Keratinocyte (primary cell): ENCODE measurements around the gene ATPAF1. TPM values are rescaled to one million over a fixed set of nuclear protein-coding genes. Genes with fewer than 3 reads are reported as not detected.
"Not testable (repeated sequence)": the region's sequence is repeated elsewhere in the genome, so short reads cannot be mapped to it uniquely, and the experiment has no call there.

Source experiments
- DNase-seq: peaks from one replicate; pipeline ENCODE4 v3.0.0-alpha.2; 2011; ENCODE audit warnings: low read depth, missing footprints, low spot score
- FAIRE-seq: peaks from 2 replicates; lab custom pipeline; 2011; peaks lifted over from hg19 to GRCh38; lab: Jason Lieb, UNC
- H2AFZ ChIP-seq: 2 replicates; pipeline ENCODE4 v1.6.0; 2012; ENCODE audit warnings: low read length, control low read depth, inconsistent platforms; ENCODE audit not compliant: control insufficient read depth
- H3K27ac ChIP-seq: 2 replicates; pipeline ENCODE4 v1.5.1; 2011; ENCODE audit warnings: low read length; ENCODE audit not compliant: control insufficient read depth, insufficient read depth
- H3K27me3 ChIP-seq: 3 replicates; pipeline ENCODE4 v1.6.0; 2011; ENCODE audit warnings: low read length; ENCODE audit not compliant: control insufficient read depth, insufficient read depth; ENCODE audit errors: extremely low read depth
- H3K36me3 ChIP-seq, 2 experiments: 2 replicates in 1 of 2; 3 replicates in 1 of 2; pipeline ENCODE4 v1.5.1; 2011; ENCODE audit warnings: low read length in 2 of 2, mild to moderate bottlenecking in 1 of 2; ENCODE audit not compliant: control insufficient read depth in 2 of 2, insufficient read depth in 2 of 2; ENCODE audit errors: extremely low read depth in 1 of 2
- H3K4me1 ChIP-seq: 3 replicates; pipeline ENCODE4 v1.5.1; 2011; ENCODE audit warnings: low read length; ENCODE audit not compliant: control insufficient read depth, insufficient read depth; ENCODE audit errors: extremely low read depth
- H3K4me2 ChIP-seq: 3 replicates; pipeline ENCODE4 v1.6.0; 2011; ENCODE audit warnings: low read depth, low read length; ENCODE audit not compliant: control insufficient read depth, insufficient read depth; ENCODE audit errors: extremely low read depth
- H3K4me3 ChIP-seq, 3 experiments: fragments of 200-600 bp in 1 of 3; sonication (generic) in 1 of 3; 2 replicates in 2 of 3; 3 replicates in 1 of 3; pipeline ENCODE4 v1.5.1; 2011 to 2016; ENCODE audit warnings: low read length in 3 of 3, mild to moderate bottlenecking in 3 of 3, control low read depth in 2 of 3, inconsistent platforms in 1 of 3, low read depth in 1 of 3, mixed read lengths in 1 of 3, mixed run types in 1 of 3, moderate library complexity in 1 of 3; ENCODE audit not compliant: control insufficient read depth in 2 of 3, insufficient read depth in 2 of 3; ENCODE audit errors: extremely low read depth in 1 of 3
- H3K79me2 ChIP-seq: 2 replicates; pipeline ENCODE4 v1.6.0; 2012; ENCODE audit warnings: low read length; ENCODE audit not compliant: control insufficient read depth, insufficient read depth
- H3K9ac ChIP-seq: 3 replicates; pipeline ENCODE4 v1.6.0; 2011; ENCODE audit warnings: low read length; ENCODE audit not compliant: control insufficient read depth, insufficient read depth; ENCODE audit errors: extremely low read depth
- H3K9me1 ChIP-seq: 3 replicates; pipeline ENCODE4 v1.6.0; 2011; ENCODE audit warnings: low read length; ENCODE audit not compliant: control insufficient read depth, insufficient read depth; ENCODE audit errors: extremely low read depth
- H3K9me3 ChIP-seq: 2 replicates; pipeline ENCODE4 v1.5.1; 2012; ENCODE audit warnings: low read depth, low read length; ENCODE audit not compliant: control insufficient read depth
- H4K20me1 ChIP-seq: 3 replicates; pipeline ENCODE4 v1.6.0; 2011; ENCODE audit warnings: low read length; ENCODE audit not compliant: control insufficient read depth, insufficient read depth; ENCODE audit errors: extremely low read depth
- EZH2 ChIP-seq: IDR thresholded peaks from one replicate; pipeline ENCODE4 v1.6.1; 2012; ENCODE audit warnings: inconsistent platforms, mild to moderate bottlenecking, low read length, moderate library complexity
- dilution Hi-C: fragments of 300-500 bp; cut with MboI; formaldehyde crosslinking; loops from one replicate; pipeline ENCODE4 v1.7.0; 2020; ENCODE audit warnings: low sequenced_read_pairs; ENCODE audit not compliant: extremely low pct_ligation_motif_present
- polyA plus RNA-seq, 5 experiments: library from polyadenylated mRNA; depleted of rRNA in 3 of 5; stranded (reverse) in 3 of 5; stranded (forward) in 1 of 5; unstranded in 1 of 5; fragments of >200 nt; gene quantifications; 1 replicate in 1 of 5; 2 replicates in 3 of 5; 3 replicates in 1 of 5; pipeline versions ENCODE4 v1.2.1 to v1.2.3, GENCODE V29; 2011 to 2012; ENCODE audit warnings: missing spikeins in 2 of 5, low read depth in 1 of 5, low replicate concordance in 1 of 5
- TF ChIP-seq, protein P1 (sequence below), 3 experiments: IDR thresholded peaks in 1 of 3; conservative IDR thresholded peaks in 1 of 3; optimal IDR thresholded peaks in 1 of 3; 2 replicates in 2 of 3; 3 replicates in 1 of 3; pipeline versions ENCODE3 to v1.5.1; 2011; ENCODE audit warnings: low read length in 3 of 3, mild to moderate bottlenecking in 3 of 3, moderate library complexity in 2 of 3, control low read depth in 1 of 3, inconsistent platforms in 1 of 3; ENCODE audit not compliant: insufficient read depth in 2 of 3; ENCODE audit errors: extremely low read depth in 1 of 3

Gene ATPAF1
- polyA plus RNA-seq, 1 donor (not counting 4 experiments of a cell fraction or from before 2014, with no cell fraction given), result 55.6 TPM

DNA sequence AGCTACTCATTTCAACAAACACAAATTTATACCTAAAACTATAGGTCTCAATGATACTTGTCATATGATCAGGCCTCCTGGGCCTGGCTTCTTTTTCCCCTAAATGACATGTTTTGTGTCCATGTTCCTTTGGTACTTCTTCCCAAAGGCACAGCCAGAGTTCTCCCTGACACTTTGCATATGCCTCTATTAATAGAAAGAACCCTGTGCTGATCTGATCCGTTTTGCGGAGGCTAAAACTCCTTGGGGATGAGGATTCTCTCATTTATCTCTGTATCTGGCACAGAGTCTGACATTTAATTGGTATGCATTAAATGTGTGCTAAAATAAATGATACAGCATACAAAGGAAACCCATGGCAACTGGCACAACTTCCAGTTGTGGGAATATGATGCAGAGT lies 11.5 kb downstream of the ATPAF1 start:
- H2AFZ ChIP-seq, result no peak overlapping the region
- no peaks in the 10 kb centered on the region for H3K4me1 ChIP-seq
- peaks cover 4 to 14% of the 10 kb centered on the region in 2 experiments for H3K36me3 ChIP-seq
- DNase-seq (no peak), FAIRE-seq (no peak)
- no peaks in the 10 kb centered on the region for H4K20me1 ChIP-seq
- H3K9me3 ChIP-seq, result no peaks in the 10 kb centered on the region
- H3K27ac ChIP-seq, result no peak overlapping the region
- TF ChIP-seq EZH2, result no peak
- TF ChIP-seq, protein P1, sequence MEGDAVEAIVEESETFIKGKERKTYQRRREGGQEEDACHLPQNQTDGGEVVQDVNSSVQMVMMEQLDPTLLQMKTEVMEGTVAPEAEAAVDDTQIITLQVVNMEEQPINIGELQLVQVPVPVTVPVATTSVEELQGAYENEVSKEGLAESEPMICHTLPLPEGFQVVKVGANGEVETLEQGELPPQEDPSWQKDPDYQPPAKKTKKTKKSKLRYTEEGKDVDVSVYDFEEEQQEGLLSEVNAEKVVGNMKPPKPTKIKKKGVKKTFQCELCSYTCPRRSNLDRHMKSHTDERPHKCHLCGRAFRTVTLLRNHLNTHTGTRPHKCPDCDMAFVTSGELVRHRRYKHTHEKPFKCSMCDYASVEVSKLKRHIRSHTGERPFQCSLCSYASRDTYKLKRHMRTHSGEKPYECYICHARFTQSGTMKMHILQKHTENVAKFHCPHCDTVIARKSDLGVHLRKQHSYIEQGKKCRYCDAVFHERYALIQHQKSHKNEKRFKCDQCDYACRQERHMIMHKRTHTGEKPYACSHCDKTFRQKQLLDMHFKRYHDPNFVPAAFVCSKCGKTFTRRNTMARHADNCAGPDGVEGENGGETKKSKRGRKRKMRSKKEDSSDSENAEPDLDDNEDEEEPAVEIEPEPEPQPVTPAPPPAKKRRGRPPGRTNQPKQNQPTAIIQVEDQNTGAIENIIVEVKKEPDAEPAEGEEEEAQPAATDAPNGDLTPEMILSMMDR (optimal IDR thresholded peaks at IDR 0.05 in 1 of 3, IDR thresholded peaks at IDR 0.05 in 1 of 3, conservative IDR thresholded peaks at IDR 0.05 in 1 of 3; ENCODE audit: extremely low read depth in 1 of 3, insufficient read depth in 2 of 3, low read length in 3 of 3), result no peak
- no peaks in the 10 kb centered on the region for H3K79me2 ChIP-seq
- H3K27me3 ChIP-seq, result no peaks in the 10 kb centered on the region
- no peak overlapping the region for H3K4me2 ChIP-seq
- H3K4me3 ChIP-seq, result no peak overlapping the region
- no peaks in the 10 kb centered on the region for H3K9me1 ChIP-seq
- dilution Hi-C loops, result no loop called here
- H3K9ac ChIP-seq, result no peak overlapping the region

DNA sequence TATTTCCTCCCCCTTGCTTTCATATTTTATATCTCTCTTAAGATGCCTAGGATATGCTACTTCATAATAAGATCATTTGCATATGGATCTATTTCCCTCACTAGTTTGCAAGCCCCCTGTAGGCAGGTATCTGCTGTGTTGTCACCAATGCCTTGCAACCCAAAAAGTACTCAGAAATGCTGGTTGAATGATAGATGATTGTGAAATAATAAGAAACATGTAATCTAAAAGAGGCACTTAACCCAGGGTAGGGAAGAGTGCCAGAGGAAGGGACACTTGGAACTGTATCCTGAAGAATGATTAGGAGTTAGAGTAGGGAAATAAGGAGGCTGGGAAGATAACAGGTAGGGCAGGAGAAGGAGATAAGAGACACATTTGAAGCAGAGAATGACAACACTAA lies 12.3 kb downstream of the ATPAF1 start:
- no peak for FAIRE-seq
- no peaks in the 10 kb centered on the region for H3K4me1 ChIP-seq
- H2AFZ ChIP-seq, result no peak overlapping the region
- H3K79me2 ChIP-seq, result no peaks in the 10 kb centered on the region
- H3K9ac ChIP-seq, result no peak overlapping the region
- H3K9me1 ChIP-seq, result no peaks in the 10 kb centered on the region
- TF ChIP-seq, protein P1 (optimal IDR thresholded peaks at IDR 0.05 in 1 of 3, IDR thresholded peaks at IDR 0.05 in 1 of 3, conservative IDR thresholded peaks at IDR 0.05 in 1 of 3; ENCODE audit: extremely low read depth in 1 of 3, insufficient read depth in 2 of 3, low read length in 3 of 3), result no peak
- TF ChIP-seq EZH2, result no peak
- H3K27ac ChIP-seq, result no peak overlapping the region
- H3K4me3 ChIP-seq, result no peak overlapping the region
- H3K36me3 ChIP-seq, result peaks cover 4 to 14% of the 10 kb centered on the region in 2 experiments
- dilution Hi-C loops, result no loop called here
- DNase-seq, result no peak
- H3K9me3 ChIP-seq, result no peaks in the 10 kb centered on the region
- H3K27me3 ChIP-seq, result no peaks in the 10 kb centered on the region
- no peak overlapping the region for H3K4me2 ChIP-seq
- H4K20me1 ChIP-seq, result no peaks in the 10 kb centered on the region

DNA sequence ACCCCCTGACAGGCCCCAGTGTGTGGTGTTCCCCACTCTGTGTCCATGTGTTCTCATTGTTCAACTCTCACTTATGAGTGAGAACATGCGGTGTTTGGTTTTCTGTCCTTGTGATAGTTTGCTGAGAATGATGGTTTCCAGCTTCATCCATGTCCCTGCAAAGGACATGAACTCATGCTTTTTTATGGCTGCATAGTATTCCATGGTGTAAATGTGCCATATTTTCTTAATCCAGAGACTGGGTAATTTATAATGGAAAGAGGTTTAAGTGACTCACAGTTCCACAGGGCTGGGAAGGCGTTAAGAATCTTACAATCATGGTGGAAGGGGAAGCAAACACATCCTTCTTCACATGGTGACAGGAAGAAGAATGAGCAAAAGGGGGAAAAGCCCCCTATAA lies 13.5 kb downstream of the ATPAF1 start:
- dilution Hi-C loops, FAIRE-seq, H3K9ac ChIP-seq, H3K79me2 ChIP-seq, DNase-seq, H3K9me1 ChIP-seq, H4K20me1 ChIP-seq, H3K4me1 ChIP-seq, H3K27ac ChIP-seq, H2AFZ ChIP-seq, H3K4me3 ChIP-seq, H3K9me3 ChIP-seq, H3K27me3 ChIP-seq, H3K4me2 ChIP-seq: not testable (repeated sequence)
- H3K36me3 ChIP-seq, result peaks cover 5 to 14% of the 10 kb centered on the region in 2 experiments
